ENCODE data around the gene TCF3.

GRCh38 chr19:1570836-1571235, 81.6 kb downstream of the TCF3 start:
- TF ChIP-seq JUND (IDR thresholded peaks at IDR 0.05): no peak
- no peak for TF ChIP-seq CTCF (IDR thresholded peaks at IDR 0.05; ENCODE audit: low read depth, low read length, missing input control)
- TF ChIP-seq ZBTB33 (IDR thresholded peaks at IDR 0.05): no peak
- no peak for TF ChIP-seq REST (IDR thresholded peaks at IDR 0.05)
- TF ChIP-seq TAF1 (conservative IDR thresholded peaks at IDR 0.05): no peak
- TF ChIP-seq, protein P1, sequence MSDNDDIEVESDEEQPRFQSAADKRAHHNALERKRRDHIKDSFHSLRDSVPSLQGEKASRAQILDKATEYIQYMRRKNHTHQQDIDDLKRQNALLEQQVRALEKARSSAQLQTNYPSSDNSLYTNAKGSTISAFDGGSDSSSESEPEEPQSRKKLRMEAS (IDR thresholded peaks at IDR 0.05): no peak
- no peak for TF ChIP-seq RAD21 (IDR thresholded peaks at IDR 0.05)
- TF ChIP-seq RXRA (IDR thresholded peaks at IDR 0.05): no peak
